ENCODE results near the gene ADRM1.
A peak's percentile ranks its signal among the peaks of the same experiment; 100 is the strongest.

Gene ADRM1

DNA sequence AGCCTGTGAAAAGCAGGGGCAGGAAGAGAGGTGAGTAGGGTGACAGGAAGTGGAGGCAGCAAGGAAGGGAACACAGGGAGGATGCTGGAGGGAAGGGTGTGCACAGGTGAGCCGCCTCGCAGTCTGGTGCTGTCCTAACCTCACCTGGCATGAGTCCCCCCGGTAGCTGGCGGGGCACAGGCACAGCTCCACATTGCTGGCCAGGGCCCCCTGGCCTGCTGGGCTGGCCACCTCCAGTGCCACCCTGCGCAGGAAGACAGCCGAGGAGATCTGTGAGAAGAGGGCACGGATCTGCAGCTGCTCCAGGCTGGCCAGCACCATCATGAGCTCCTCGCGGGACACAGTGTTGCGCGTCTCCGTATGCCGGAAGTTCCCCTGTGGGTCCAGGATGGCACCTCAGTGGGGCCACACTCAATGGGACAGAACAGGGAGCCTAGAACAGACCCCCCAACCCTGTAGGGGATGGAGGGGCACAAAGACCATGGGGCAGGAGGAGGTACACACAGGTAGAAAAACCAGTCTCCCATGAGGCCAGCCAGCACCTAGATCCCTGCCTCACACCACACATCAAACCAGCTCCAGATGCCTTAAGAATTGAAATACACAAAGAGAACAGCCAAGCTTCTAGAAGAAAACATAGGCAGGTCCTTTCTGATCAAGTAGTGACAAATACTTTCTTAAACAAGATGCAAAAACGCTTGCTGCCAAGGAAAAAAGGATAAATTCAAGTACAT is 22.5 kb downstream of the ADRM1 start:
- no peak for DNase-seq

DNA sequence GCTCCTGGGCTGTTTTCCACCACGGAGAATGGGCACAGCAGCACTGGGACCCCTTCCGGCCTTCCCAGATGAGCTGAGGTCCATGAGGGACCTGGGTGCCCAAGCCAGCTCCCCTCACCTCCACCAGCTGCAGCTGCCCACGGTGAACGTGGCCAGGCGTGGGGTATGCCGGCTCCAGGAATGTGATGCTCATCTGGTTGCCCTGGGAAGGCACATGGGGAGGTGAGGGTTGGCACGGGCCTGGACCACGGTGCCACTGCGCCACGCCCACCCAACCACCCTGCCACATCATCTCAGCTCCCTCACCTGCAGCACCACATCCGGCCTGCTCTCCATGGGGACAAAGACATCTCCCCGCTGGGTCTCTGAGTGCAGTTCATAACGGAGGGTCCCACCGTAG is 23.8 kb downstream of the ADRM1 start:
- no peak for DNase-seq

DNA sequence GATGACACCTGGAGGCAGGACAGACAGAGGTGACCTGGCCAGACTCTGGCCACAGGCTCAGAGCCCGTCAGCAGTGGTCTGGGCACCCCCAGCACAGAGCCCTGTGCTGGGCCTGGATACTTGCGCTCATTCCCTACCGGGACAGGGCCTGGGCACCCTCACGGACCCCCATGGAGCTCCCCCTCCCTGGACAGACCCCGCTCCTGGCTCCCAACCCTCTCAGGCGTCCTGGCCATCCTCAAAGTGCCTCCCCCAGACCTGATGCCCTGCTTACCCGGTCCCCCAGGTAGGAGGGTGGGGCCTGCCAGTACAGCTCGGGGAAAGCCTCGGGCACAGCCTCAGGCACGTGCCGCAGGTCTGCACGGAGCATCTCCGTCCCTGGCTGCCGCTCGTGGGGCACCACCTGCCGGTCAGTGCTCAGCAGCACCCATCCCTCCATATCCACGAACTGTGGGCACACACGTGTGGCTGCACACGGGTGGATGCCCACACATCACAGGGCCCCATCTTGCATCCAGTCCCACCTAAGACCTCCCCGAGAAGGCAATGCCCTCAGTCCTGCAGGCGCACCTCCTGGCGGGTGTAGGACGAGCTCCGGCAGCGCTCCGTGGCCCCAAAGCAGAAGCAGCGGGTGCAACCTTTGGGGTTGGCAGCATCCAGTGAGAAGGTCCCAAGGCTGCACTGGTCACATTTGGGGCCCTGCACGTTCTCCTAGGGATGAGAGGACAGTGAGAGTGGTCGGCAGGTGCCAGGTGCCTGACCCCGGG is 24.3 kb downstream of the ADRM1 start:
- no peak for DNase-seq

DNA sequence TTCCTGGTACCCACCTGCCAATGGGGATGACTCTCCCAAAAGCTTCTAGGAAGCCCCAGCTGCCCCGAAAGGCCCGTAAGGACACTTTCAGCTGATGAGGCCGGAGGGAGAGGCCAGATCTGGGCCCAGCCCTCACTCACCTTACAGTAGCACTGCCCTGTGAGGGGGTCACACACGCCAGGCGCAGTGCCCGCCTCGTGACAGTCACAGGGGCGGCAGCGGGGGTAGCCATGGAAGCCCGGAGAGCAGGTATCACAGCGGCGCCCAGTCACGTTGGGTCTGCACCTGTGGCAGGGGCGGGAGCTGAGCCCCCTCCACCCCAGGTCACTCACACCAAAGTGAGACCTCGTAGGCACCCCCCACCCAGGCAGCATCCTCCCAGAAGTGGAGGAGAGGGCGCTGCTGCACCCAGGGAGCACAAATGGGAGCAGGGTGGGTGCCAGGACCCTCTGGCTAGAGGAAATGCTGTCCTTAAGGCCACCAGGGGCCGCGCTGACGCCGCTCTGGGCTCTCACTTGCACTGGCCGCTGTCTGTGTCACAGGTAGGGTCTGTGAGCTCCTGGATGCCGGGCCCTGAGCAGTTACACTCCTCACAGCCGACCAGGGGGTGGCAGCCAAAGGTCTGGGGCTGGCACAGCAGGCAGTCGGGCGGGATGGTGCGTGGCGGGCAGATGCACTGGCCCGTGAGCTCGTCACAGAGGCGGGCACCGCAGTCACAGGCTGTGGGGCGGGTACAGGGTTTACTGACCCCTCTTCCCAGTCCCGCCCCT is 25.1 kb downstream of the ADRM1 start:
- no peak for DNase-seq

DNA sequence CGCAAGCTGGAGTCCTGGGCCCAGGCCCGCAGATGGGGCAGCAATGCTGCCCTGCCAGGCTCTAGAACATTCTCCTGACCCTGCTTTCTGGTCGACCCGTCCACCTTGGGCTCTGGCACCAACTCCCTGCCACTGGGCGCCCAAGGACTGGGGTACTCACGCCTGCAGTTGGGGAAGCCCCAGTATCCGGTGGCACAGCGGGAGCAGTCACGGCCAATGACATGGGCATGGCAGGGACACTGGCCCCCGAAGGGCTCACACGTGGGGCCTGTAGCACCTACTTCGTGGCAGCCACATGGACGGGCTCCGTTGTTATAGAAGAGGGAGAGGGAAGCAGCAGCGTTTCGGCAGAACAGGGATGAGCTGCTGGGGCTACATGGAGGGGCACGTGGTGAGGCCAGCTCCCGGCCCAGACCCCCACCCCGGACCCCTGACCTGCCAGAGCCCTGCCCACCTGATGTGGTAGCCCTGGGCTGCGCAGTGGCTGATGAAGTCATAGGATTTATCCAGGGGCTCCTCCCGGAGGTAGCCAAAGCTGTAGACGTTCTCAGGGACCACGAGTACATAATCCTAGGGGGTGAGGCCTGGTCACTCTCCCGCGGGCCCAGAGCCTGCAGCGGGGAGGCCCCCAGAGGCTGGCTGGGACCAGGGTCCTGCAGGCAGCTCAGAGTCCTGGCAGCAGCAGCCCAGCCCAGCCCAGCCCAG is 26.0 kb downstream of the ADRM1 start:
- no peak for DNase-seq

DNA sequence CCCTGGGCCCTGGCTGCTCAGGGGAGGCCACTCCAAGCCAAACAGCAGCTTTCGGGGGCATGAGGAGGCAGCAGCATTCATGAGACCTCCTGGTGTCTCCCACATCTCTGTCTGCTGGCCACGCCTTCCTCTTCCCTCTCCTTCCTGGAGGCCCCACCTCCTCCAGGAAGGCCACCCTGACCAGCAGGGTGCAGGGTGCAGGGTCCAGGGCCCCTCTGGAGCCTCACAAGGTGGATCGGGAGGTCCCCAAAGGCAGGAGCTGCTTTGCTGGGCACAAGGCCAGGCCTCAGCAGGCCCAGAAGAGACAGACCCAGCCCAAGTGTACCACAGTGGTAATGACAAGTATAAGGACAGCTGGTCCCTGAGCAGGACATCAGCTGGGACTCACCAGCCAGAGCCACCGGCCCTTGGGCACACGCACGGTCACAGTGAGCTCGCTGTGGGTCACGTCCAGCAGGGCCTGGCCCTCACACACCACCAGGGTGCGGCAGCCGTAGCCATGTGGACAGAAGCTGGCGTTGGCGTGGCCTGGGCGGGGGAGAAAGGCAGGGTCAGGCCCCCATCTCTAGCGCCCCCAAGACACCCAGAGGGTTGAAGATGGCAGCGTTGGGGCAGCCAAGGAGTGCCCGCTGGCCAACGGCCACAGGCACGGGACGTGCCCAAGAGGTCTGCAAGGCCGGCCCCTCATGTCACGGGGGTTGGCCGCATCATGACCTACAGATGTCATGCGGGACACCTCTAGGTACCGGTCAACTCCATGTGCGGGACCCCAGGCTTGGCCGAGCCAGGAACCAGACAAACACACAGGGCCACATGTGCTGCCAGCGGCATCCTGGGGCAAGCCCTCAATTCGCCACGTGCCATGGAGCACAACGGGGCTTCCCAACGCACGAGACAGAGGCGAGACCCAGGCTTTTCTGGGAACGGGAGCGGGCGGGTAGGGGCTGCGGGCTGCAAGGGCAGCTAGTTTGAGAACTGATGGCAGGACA is 26.9 kb downstream of the ADRM1 start:
- no peak for DNase-seq

DNA sequence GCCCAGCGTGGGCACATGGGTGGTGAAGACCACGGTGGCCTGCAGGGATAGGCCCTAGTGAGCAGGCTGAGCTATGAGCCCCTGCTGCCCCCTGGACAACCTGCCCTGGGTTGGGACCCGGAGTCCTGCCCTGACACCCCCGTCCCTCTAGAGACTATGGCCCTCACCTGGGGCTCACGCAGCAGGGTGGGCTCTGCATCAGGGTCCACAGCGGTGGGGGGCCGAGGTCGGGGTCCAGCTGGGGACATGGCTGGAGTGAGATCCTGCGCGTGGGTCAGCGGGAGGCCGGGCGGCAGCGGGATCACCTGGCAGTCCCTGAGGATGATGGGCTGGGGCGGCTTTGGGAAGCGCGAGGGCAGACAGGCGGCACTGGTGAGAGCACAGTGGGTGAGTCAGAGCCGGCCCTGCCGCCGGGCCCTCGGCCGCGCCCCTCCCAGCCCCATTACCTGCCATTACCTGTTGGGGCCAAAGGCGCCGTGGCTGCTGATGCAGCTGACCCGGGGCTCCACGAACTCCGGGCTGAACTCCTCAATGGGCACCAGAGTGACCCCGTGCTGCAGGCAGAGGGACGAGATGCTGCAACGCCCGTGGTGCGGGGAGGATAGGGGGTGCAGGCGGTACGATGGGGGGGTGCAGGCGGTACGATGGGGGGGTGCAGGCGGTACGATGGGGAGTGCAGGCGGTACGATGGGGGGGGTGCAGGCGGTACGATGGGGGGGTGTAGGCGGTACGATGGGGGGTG is 27.9 kb downstream of the ADRM1 start:
- DNase-seq, result no peak

DNA sequence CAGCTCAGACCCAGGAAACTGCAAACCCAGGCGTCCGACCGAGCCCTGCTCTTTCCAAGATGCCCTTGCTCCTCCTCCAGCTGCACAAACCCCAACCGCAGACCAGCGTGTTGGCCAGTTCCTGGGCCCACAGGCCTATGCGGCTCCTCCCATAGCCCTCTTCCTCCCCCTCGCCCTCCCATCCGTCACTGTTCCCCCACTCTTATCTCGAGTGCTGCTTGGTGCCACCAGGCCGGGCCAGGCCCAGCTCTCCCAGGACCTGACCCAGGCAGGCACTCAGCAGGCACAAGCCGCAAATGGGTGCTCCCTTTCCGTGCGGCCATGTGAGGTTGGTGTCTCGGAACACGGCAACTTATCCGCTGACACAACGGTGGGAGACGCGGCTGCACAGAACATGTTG is 28.6 kb downstream of the ADRM1 start:
- no peak for DNase-seq

DNA sequence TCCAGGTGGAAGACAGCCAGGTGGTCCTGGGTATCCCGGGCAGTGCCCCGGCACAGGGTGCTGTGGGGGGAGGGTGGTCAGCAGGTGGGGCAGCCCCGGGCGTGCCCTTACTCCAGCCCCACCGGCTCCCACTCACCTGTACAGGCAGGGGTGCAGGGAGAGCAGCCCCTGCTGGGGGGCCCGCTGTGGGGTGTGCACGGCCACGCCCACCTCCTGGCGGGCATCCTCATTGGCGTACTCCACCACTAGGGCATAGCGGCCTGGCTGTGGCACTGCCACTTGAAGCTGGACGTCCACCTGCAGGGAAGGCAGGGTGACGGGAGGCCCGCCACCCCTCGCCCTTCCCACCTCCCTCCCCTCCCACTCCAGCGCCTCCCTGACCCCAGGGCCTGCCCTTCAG is 29.6 kb downstream of the ADRM1 start:
- no peak for DNase-seq

DNA sequence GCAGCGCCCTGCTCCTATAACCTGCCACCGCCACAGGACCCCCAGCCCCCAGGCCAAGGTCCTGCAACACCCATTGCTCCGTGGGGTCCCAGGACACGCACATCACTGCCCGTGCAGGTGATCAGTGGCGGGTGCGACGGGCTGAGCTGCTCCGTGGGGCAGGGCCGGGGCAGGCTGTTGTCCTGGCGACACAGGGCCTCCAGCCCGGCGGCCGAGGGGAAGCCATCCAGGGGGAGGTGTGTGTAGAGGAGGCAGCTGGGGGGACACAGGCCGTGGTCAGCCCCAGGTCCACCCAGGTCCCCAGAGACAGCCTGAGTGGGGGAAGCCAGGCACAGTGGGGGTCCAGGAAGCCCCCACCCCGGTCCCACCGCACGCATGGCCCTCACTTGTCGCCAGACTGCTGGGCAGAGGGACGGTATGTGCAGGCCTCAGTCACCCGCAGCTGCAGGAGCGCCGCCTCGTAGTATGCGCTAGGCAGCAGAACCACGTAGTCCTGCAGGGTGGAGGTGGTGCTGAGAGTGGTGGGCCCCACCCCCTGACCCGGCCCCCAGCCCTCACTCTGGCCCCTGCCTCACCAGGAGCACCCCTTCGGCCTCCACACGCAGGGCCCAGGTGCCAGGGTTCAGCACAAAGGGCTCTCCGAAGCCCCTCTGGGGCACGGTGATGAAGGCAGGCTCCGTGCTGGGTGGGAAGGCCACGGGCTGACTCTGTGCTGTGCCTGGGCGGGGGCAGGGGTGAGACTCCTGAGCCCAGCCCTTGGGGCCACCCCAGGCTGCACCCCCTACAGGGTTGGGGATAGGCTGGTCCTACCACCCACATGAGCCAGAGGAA is 30.4 kb downstream of the ADRM1 start:
- DNase-seq, result no peak

DNA sequence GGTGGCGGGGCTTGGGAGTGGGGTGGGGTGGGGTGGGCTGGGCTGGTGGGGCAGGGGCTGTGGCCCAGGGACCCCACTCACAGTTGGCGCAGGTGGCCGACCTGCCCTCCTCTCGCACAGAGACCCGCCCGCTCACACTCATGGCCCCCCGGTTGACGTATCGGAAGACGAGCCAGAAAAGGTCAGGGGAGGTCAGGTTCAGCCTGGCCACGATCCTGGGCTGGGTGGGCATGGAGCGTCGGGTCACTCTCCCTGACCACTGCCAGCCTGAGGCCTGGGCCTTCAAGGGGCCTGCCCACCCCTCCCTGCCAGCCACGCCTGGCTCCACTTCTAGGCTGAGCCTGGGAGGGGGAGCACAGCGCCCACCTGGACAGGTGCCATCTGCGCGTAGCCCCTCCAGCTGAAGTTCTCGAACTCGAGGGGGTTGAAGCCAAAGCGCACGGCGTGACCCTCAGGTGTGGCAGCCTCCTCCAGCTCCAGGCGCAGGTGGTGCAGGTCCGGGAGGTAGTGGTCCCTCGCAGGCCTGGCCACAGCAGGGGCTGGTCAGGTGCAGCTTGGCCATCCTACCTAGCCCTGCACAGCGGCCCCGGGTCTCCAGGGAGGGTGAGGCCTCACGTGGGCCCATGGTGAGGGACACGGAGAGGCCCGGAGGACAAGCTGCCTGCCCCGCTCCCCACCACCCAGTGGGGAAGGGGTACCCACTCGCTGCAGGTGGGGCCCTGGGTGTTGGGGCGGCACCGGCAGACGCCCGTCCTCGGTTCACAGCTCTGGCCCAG is 31.2 kb downstream of the ADRM1 start:
- no peak for DNase-seq

DNA sequence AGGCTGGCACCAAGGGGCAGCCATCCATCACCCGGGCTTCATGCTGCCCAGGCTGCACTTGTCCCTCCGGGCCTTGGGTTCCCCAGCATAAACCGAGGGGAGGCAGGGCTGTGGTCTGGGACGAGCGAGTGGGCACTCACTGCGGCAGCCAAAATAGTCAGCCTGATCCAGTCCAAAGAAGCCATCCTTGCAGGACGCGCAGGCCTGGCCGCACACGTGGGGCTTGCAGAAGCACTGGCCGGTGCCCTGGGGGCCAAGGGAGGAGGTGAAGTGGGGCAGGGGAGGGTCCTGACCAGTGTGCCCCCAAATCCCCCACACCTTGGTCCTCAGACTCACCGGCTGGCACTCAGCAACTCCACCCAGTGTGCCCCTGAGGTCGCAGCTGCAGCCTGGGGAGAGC is 32.1 kb downstream of the ADRM1 start:
- DNase-seq, result no peak

DNA sequence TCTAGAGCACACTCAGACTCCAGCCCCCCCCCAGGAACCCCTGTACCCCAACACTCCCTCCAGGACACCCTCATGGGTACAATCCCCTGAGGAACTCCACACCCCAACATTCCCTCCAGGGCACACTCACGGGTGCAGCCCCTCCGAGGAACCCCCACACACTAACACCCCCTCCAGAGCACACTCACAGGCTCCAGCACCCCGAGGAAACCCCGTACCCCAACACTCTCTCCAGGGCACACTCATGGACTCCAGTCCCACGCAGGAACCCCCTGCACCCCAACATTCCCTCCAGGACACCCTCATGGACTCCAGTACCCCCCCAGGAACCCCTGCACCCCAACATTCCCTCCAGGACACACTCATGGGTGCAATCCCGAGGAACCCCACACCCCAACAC is 32.7 kb downstream of the ADRM1 start:
- no peak for DNase-seq

DNA sequence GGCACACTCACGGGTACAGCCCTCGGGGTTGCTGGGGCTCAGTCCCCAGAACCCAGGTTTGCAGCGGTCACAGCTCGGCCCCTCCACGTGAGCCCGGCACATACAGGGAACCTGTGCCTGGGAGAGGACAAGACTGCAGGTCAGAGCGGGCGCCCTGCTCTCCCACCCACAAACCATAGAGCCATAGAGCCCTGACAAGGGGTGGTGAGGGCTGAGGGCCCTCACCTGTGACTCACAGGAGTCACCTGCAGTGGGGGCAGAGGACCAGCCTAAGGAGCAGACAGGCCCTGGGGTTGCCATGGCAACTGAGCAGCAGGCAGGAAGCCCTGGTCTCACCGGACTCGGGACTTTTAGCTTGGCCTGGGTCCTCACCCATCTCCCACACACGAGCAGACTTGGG is 33.5 kb downstream of the ADRM1 start:
- no peak for DNase-seq

DNA sequence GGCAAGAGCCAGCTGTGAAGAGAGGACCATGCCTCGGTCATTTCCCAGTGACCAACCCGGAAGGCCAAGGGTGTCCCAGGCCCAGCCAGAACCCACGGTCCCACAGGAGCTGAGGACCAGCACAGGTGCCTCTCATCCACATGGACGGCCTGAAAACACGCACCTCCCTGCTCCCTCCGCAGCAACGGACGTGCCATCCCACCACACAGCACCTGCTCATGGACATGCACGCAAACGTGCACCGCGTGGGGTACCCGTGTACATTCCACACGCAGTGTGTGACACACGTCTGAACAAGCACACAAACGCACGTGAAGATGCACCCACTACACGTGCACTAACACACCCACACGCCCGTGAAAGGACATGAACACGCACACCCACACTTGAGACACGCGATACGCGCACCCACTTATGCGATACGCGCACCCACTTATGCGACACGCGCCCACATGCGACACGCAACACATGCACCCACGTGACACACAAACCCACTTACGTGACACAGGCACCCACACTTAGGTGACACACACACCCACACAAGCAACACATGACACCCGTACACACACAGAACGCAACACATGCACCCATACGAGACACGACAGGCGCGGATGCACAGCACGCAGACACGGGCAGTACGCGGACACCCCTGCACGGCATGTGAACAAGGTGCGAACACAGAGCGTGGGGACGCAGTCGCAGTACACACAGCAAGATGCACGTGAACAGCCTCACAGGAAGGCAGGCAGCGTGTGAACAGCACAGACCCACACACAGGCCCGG is 34.2 kb downstream of the ADRM1 start:
- no peak for DNase-seq

DNA sequence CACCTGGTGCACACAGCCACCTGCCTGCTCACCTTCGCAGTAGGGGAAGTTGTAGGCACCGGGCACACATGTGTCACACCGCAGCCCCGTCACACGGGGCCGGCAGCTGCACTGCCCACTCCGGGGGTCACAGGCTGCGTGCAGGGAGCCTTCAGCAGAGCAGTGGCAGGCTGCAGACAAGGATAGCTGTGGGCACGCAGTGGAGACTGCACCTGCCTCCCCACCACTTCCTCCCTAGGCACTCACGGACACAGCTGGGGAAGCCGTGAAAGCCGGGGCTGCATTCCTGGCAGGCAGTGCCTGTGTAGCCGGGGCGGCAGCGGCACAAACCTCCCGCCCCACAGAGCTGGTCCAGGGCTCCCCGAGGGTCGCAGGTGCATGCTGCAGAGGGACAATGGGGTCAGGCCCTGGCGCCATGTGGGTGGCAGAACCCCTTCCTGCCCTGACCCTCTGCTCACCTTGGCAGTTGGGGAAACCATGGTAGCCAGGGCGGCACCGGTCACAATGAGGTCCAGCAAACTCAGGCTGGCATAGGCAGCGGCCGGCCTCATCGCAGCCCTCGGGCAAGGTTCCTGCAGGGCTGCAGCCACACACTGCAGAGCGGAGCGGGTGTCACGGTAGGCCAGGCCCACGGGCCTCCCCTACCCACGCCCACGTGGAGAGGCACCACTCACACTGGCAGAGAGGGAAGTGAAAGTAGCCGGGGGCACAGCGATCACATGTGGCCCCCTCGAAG is 34.9 kb downstream of the ADRM1 start:
- peak in 1 of 2 donors; percentile 42 for DNase-seq

DNA sequence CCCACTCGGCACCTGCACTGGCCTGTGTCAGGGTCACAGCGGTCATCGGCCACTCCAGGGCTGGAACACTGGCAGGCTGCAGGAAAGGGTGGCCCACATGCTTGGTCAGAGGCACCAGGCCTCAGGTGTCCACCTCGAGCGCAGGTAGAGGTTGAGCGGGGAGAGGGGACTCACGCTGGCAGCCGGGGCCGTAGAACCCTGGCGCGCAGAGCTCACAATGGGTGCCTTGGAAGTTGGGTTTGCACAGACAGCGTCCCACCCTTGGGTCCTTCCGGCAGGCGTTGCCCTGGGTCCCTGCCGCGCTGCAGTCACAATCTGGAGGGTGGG is 35.5 kb downstream of the ADRM1 start:
- DNase-seq, result no peak

DNA sequence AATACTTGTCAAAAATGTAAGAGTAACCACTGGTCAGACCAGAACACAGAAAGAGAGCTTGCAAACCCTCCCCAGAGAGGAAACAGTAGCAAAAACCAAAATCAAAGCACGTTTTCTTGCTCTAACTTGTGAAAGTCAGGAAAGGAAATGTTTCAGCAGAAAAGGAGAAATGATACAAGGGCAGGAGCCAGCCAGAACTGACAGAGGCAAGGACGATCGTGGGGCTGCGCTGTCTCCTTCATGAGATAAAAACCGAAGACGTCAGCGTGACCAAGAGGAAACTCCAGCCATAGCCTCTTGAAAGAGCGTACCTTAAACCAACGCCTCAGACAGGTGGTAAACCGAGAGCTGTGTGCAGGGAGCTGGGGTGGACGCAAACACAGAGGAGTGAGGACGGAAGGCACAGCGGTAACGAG is 36.9 kb downstream of the ADRM1 start:
- peak in 1 of 2 donors; percentile 33 for DNase-seq

All from CD4-positive, alpha-beta T cell treated with Interferon alpha-2 for 1 hour (primary cell).